HG03439 (cell line): ENCODE measurements around the gene ARHGAP18.
A peak's percentile ranks its signal among the peaks of the same experiment; 100 is the strongest.

Source experiments
- ATAC-seq: cut with Tn5 transposase; IDR thresholded peaks from one replicate; pipeline ENCODE4 v1.9.1; 2021; ENCODE audit warnings: mild to moderate bottlenecking, moderate library complexity; ENCODE audit not compliant: unreplicated experiment

ARHGAP18 gene

DNA sequence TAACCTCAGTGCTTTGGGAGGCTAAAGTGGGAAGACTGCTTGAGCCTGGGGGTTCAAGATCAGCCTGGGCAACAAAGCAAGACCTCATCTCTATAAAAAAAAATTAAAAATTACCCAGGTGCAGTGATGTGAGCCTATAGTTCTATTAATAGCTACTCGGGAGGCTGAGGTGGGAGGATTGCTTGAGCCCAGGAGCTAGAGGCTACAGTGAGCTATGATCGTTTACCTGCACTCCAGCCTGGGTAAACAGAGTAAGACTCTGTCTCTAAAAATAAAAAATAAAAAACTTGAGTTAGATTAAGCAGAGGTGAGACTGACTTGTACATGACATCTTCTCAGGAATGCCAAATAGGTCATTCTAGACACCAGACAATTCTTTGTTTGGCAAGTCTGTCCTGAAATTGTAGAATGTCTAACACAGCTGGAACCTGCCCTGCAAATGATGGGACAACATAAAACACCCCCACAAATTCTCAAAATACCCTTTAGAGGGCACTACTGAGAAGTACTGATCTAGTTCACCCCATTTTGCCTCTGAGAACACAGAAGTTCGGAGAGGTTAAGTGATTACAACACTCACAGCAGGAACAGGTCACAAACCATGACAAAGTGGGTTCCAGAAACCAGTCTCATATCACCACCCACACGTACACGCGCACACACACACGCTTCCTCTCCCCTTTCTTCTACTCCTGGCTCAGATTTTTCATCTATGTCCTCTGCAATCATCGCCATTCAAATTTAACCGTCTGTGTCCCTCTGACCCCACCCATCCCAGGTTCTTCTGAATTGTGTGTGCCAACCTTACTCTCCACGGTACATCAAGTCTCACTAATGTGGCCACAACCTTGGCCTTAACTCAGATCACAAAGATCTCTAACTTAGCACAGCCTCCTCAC lies 38.3 kb downstream of the ARHGAP18 start:
- ATAC-seq = peak; percentile 80

DNA sequence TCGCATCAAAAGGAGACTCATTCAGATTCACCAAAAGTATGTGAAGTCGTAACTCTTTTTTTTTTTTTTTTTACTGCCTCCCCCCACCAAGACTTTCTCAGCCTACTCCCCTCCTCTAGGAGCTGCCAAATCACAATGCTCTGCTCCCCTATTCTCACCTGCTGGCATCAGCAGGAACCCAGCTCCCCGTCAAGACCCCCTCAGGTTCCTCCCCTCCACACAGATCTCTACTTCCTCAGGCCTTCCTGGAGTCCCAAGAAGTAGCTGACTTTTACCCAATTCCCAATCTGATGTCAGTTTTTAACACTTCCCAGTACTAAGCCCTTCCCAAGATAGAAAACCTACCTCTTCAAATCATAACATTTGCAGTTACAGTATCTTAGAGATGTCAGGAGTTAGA lies 39.3 kb downstream of the ARHGAP18 start:
- ATAC-seq = no peak

DNA sequence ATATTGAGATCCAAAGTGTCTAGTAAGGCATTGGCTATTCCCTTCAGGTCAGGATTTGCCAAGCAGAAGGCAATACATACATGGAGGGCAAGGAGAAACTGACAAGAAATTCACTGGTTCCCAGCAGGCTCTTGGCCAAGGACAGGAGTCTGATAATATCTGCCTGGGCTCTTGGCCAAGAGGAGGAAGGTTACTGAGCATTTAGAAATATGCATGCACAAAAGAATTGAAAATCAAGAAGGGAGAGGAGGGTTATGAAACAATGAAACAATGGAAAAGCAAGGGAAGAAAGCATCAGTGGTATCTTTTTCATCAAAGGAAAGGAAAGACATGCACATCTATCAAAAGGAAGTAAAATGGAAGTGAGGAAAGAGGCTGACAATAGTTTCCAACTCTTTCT lies 42.4 kb downstream of the ARHGAP18 start:
- ATAC-seq = no peak

DNA sequence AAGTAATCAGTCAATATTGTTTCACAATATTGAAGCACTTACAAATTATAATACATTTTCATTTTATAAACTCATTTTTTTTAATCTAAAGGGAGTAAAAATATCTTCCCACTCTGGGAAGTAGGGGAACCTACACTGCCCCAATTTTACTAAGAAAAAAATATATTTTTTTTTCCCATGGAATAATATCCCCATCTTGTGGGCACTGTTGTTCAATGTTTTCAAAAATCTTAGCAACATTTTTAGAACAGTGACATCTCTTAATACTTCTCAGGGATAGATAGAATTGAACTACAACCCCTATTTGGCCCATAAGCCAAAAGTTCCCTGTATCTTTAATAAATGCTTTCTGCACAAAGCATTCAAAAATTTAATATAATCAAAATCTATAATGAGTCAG lies 42.9 kb downstream of the ARHGAP18 start:
- ATAC-seq = no peak

DNA sequence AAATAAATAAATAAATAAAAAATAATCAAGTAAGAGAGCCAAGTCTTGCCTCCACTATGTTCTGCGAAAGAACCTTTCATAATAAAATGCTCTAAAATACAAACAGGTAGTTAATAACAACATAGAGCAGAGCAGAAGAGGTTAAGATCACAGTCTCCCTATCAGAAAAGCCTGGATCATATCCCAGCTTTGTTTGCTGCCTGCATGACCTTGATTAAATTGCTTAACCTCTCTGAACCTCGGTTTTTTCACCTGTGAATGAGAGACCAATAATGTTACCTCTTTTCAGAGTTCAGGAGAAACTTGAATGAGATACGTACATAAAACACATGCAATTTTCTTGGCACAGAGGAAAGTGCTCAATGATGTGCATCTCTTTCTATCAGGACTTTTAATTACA lies 44.4 kb downstream of the ARHGAP18 start:
- ATAC-seq = no peak

DNA sequence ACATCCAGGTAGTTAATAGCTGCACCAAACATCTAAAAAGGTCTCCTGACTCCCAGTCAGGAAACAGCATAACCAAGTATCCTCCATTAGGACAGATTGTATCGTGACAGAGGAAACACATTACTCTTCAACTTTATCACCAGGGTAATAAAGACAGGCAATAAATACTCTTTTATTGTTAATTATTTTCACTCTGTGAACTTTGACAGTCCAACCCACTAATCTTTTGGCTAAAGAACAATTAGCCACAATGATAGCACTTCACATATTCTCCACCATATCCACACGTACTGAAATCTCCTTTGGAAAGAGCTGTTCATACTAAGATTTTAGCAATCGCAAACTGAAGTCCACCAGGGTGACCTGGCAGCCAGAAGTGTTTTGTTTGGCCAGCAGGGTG lies 46.4 kb downstream of the ARHGAP18 start:
- ATAC-seq = no peak

DNA sequence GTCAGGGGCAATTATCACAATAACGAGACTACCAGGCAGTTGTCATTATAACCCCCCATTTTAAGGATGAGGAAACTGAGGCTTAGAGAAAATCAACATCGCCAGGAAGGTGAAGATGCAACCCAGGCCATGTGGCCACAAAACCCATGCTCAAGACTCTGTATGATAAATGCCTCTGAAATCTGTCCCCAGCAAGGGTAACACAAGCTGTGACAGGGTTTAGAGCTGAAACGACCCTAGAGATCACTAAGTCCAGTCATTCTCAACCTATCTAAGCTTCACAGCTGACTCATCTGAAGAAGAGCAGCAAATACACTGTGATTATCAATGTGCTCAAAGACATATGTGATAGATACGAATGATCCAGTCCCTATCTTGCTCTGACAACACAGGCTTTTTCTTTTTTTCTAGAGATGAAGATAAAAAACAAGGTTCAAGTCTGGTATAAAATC lies 47.0 kb downstream of the ARHGAP18 start:
- peak; percentile 68 for ATAC-seq

DNA sequence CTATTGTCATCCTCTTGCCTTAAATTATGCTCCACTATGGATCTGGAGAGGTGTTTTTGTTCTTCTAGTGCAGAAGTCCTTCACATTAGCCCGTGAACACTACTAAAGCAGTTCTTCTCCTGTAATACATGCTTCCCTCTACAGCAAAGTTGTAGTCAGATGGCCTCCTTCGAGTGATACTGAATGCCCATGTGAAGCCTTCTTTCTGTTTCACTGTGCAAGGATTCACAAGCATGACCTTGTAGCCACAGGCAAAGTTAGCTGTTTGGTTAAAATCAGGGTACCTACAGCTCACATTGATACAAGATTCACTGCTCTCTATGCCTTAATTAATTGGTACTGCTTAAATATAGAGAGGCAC lies 47.6 kb downstream of the ARHGAP18 start:
- ATAC-seq = peak; percentile 65

DNA sequence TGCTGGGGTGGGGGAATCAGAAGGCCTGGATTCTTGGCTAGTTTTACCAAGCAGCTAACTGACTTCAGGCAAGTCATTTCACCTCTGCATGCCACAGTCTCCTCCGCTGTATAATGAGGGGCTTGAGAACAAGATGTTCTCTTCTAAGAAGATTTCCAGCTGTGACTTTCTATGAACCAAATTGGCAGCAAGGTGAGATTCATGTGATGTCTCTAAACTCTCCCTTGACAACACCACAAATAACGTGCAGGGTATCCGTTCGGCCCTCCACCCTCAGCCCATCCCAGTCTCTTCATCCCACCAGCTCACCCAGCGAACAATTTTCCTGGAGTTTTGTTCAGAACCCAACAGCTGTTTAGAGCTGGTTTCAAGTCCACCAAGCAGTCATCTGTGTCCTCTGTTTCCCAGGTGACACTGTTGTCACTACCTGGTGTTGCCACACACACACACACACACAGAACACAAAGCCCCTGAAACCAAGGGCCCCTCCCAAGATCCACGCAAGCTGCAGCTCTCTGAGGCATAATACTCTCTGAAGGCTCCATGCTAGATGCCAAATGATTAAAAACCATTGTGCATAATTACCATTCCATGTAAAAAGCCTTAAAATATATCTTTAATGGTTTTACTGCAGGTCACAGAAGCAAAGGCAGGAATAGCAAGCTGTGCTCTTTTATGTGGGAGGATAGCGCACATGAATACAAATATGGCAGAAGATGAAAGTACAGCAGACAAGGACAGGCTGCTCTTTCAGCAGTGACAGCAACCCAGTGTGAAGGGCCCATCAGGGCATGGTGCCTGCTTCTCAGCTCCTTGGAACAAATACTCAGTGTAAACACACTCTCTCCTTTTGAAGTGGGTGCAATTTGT lies 48.2 kb downstream of the ARHGAP18 start:
- peak; percentile 24 for ATAC-seq

DNA sequence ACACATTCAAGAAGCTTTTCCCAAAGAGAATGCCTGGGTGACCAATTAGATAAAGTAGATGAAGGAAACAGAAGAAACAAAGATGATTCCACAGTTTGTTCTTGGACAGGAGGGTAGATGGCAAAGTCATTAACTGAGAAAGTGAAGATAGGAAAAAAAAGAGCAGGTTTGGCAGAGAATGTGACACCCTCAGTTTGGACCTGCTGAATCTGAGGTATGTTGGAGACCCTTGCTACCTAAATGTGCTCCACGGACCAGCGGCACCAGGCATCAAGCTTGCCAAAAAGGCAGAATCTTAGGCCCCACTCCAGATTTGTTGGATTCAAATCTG lies 49.7 kb downstream of the ARHGAP18 start:
- no peak for ATAC-seq

DNA sequence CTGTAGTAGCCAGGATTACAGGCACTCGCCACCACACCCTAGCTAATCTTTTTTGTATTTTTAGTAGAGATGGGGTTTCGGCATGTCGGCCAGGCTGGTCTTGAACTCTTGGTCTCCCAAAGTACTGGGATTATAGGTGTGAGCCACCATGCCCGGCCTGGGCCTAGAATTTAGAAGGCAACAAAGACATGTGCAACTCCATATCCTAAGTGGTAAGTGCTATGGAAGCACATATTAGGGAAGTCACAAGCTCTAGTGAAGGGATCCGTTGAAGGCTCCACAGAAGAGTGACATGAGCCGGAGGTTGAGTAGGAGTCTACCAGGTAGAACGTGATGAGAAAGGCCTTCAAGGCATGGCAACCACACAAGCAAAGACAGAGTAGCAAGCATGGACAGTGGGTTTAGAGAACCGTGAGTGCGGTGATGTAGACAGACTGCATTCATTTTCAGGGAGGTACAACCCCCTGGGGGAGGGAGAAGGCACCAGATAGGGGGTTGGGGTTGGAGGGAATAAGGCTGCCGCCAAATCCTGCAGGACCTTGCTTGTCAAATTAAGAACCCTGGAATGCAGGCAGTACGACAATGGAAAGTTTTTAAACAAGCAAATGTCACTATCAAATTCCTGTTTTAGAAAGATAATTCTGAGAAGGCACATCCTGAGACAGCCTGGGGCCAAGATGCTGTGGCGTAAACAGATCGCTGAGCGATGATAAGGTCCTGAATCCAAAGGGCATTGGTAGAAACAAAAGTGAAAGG lies 50.2 kb downstream of the ARHGAP18 start:
- ATAC-seq = no peak

DNA sequence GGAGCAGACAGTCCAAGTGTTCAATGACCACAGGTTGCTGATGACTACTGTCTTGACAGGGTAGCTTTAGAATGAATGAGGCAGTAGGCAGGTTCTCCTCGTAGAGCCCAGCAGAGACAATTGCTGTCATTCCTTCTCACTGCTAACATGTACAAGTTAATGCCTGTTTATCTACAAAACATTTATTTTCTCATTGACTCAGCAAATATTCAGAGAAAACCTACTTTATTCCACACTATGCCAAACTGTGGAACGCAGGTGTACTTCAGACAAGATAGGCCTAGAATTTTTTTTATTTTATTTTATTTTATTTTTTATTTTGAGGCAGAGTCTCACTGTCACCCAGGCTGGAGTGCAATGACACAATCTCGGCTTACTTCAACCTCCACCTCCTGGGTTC lies 50.8 kb downstream of the ARHGAP18 start:
- ATAC-seq = no peak

DNA sequence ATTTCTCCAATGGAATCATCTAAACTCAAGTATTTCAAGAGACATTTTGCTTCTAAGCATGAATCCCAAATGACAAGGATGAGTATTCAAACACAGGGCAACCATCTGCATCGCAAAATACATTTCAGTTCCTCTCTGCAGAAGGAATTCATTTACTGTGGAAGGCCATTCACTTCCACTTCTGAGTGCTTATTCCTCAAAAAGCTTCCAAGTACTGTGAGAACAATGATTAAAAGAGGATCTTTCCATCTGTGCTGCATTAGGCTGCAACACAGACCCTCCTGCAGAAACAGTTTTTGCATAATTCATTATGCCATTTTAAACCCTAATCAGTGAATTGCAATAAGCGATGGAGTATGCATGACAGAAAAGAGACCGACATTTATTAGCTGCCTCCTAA lies 52.5 kb downstream of the ARHGAP18 start:
- no peak for ATAC-seq

DNA sequence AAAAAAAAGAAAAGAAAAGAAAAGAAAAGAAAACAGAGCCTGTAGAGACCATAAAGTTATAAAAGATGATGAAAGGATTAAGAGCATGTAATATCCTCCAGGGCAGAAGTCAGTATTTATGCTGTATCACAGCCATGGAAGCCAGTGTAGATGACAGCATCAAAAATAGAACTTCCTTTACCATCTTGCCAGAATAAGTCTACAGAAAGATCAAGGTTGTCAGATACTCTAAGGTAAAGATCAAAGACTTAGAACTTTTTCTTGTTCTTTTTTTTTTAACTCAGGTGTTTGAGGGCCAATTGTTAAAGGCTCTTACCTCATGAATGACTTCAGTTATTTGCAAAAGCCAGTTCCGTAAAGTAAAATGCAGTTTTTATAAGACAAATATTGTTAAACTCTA lies 54.6 kb downstream of the ARHGAP18 start:
- no peak for ATAC-seq

DNA sequence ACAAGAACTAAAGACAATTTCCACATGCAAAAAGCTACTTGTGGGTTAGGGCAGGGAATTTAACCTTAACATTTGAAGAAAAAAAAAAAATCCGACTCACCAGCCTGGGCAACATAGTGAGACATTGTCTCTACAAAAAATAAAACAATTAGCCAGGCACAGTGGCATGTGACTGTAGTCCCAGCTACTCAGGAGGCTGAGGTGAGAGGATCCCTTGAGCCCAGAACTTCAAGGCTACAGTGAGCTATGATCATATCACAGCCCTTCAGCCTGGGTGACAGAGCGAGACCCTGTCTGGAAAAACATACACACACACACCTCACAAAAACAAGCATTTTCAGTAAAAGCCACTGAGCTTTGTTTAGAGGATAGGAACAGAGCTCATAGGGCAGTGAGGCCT lies 56.2 kb downstream of the ARHGAP18 start:
- ATAC-seq = no peak

DNA sequence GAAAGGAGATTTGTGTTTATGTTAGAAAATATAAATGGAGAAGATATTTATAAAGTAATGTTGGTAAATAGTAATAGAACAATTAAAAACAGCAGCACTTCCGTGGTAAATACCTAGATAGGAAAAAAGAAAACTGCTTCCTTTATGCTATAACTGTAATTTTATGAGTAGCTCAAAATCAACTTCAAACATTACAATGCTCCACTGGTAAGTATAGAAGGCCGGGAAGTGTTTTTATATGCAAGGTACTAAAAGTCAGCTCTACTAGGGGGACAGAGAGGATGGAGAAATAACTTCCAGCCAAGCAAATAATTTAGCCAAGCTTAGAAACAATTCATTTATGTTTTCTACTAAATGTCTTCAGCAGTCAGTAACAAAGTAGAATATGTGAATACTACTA lies 56.7 kb downstream of the ARHGAP18 start:
- ATAC-seq = no peak

DNA sequence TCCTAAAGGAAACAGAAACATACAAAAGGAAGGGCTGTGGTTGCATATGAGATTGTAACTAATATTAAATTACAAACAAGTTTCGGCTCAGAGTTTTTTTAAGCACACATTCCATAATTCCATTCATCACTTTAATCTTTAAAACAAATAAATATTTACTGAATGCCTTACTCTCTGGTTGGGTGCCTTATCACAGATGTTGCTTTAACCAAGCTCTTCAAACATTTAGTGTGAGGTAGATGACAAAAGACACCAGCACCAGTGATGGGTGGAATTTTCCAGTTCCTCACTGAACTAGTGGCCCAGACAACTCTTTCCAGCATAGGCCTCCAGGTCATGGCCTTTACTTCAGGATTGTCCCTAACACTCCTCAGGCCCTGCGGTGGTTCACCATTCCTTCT lies 58.7 kb downstream of the ARHGAP18 start:
- no peak for ATAC-seq

DNA sequence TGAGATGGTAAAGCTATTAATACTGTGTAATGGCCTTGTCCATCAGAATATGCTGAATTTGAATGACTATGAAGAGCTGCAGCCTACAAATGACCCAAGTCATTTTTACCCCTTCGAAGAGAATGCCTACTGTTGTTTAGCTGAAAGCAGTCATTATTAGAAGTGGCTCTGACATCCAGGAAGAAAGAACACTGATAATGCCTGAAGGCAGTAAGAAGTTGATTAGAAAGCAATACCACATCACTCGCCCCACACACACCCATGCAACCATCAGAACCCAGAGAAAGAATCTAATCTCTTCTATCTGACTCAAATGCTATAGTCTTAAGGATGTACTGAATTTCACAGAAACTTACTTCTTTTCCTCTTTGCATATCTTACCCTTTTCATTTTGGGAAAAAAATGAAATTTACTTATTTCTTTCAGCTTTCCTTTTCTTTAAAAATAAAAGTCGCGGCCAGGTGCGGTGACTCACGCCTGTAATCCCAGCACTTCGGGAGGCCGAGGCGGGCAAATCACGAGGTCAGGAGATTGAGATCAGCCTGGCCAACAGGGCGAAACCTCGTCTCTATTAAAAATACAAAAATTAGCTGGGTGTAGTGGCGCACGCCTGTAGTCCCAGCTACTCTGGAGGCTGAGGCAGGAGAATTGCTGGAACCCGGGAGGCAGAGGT lies 61.0 kb downstream of the ARHGAP18 start:
- no peak for ATAC-seq

DNA sequence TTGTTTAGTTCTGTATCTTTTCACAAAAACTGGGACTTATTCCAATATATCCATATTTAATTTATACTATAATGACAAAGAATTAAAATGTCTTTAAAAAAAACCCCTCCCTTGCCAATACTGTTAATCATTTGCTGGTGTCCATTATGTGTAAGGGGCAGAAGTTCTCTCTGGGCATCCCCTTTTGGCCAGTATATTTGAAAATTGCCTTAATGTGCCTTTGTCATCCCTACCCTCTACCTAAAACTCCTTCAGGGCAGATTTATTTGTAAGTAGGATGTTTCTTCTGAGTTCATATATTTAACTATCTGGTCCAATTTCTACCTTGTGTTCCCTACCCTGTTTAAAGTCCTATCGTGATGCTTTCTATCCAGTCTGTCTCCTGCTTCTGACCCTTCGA lies 62.9 kb downstream of the ARHGAP18 start:
- ATAC-seq = peak; percentile 31

DNA sequence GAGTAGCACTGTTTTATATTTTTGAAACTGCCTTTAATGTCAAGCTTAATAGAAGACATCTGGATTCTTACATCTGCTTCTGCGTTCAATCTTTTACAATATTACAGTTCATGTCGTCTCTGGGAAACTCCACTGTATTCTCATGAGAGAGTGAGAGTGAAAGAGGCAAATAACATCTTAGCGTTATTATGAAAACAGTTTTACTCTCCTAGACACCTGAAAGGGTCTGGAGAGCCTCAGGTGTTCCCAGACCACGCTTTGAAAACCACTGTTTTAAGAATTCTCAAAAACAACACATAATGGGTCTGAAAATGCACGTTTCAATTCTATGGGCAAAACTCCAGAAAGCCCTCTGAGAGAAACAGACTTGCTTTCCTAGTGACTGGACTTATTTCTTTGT lies 63.3 kb downstream of the ARHGAP18 start:
- ATAC-seq = peak; percentile 68
